IMR-90 (cell line): ENCODE measurements around the gene CSDE1.

Source experiments
- BHLHE40 ChIP-seq: fragments of 150-350 bp; IDR thresholded peaks from 2 replicates; pipeline ENCODE4 v1.6.1; 2016; ENCODE audit warnings: mild to moderate bottlenecking, low read depth, low read length
- FOS ChIP-seq: fragments of 150-350 bp; IDR thresholded peaks from 2 replicates; pipeline ENCODE4 v1.6.1; 2016; ENCODE audit warnings: low read depth, low read length
- MAZ ChIP-seq: IDR thresholded peaks from 2 replicates; pipeline ENCODE4 v1.6.1; 2012; ENCODE audit warnings: low read depth, mild to moderate bottlenecking, low read length, improper control_type of control experiment, moderate library complexity, borderline replicate concordance
- POLR2A ChIP-seq: IDR thresholded peaks from 2 replicates; pipeline ENCODE4 v1.6.1; 2012; ENCODE audit warnings: mild to moderate bottlenecking, low read depth, low read length
- RAD21 ChIP-seq: IDR thresholded peaks from 2 replicates; pipeline ENCODE4 v1.6.1; 2012; ENCODE audit warnings: low read length, improper control_type of control experiment
- RFX5 ChIP-seq: IDR thresholded peaks from 2 replicates; pipeline ENCODE4 v1.8.0; 2012; ENCODE audit warnings: low read depth, mild to moderate bottlenecking, low read length, moderate library complexity
- USF2 ChIP-seq: fragments of 150-350 bp; IDR thresholded peaks from 2 replicates; pipeline ENCODE4 v1.6.1; 2017; ENCODE audit warnings: mild to moderate bottlenecking, antibody characterized with exemption, low read length, low read depth
- TF ChIP-seq, protein P1 (sequence below): conservative IDR thresholded peaks from 2 replicates; pipeline ENCODE4 v1.5.1; 2012; ENCODE audit warnings: mild to moderate bottlenecking, low read depth, low read length, improper control_type of control experiment
- TF ChIP-seq, protein P2 (sequence below): fragments of 150-350 bp; IDR thresholded peaks from 2 replicates; pipeline ENCODE4 v1.6.1; 2016; ENCODE audit warnings: low read depth, mild to moderate bottlenecking, low read length, moderate library complexity, borderline replicate concordance

GRCh38 chr1:114691061-114691460 lies 66.7 kb downstream of the CSDE1 start:
- TF ChIP-seq, protein P1, sequence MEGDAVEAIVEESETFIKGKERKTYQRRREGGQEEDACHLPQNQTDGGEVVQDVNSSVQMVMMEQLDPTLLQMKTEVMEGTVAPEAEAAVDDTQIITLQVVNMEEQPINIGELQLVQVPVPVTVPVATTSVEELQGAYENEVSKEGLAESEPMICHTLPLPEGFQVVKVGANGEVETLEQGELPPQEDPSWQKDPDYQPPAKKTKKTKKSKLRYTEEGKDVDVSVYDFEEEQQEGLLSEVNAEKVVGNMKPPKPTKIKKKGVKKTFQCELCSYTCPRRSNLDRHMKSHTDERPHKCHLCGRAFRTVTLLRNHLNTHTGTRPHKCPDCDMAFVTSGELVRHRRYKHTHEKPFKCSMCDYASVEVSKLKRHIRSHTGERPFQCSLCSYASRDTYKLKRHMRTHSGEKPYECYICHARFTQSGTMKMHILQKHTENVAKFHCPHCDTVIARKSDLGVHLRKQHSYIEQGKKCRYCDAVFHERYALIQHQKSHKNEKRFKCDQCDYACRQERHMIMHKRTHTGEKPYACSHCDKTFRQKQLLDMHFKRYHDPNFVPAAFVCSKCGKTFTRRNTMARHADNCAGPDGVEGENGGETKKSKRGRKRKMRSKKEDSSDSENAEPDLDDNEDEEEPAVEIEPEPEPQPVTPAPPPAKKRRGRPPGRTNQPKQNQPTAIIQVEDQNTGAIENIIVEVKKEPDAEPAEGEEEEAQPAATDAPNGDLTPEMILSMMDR, result no peak
- no peak for TF ChIP-seq MAZ
- no peak for TF ChIP-seq POLR2A
- no peak for TF ChIP-seq BHLHE40
- TF ChIP-seq RAD21, result no peak
- TF ChIP-seq FOS, result no peak
- no peak for TF ChIP-seq RFX5
- TF ChIP-seq, protein P2, sequence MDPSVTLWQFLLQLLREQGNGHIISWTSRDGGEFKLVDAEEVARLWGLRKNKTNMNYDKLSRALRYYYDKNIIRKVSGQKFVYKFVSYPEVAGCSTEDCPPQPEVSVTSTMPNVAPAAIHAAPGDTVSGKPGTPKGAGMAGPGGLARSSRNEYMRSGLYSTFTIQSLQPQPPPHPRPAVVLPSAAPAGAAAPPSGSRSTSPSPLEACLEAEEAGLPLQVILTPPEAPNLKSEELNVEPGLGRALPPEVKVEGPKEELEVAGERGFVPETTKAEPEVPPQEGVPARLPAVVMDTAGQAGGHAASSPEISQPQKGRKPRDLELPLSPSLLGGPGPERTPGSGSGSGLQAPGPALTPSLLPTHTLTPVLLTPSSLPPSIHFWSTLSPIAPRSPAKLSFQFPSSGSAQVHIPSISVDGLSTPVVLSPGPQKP, result no peak
- TF ChIP-seq USF2, result no peak
